Measurements from ENCODE around the gene CCNJL. TPM values are rescaled to one million over a fixed set of nuclear protein-coding genes. Genes with fewer than 3 reads are reported as not detected.

The CCNJL gene
- total and polyA plus RNA-seq, 2 donors (not counting 1 experiment from before 2014, with no cell fraction given), result 0.03 to 0.67 TPM

DNA sequence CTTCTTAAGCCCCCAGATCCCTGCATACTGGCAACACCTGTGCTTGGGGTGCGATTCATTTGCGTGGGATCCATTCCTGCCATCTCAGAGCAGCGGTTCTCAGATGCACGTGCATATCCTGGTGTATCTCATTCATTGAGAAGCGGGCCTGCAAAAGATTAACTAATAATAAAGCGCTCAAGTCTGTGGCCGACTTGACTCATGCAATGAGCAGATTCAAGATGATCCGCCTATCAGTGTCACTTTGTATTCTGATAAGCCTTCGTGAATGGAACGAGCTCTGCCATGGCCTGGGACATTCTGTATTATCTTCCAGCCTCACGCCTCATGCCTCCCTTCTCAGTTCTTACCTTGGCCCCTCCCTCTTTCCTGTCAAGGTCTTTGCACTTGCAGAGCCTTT lies 35.7 kb upstream of the CCNJL start:
- Histone ChIP-seq H4K20me1 (ENCODE audit: control insufficient read depth, insufficient read depth, low read length, poor library complexity, severe bottlenecking) (no peaks in the 10 kb centered on the region), H3K4me1 (ENCODE audit: control insufficient read depth in 2 of 2, insufficient read depth in 2 of 2, low read length in 2 of 2) (no peaks in the 10 kb centered on the region), H3K27ac (ENCODE audit: low read length in 2 of 2) (no peak overlapping the region), H2AFZ (ENCODE audit: insufficient read depth, low read depth, low read length, poor library complexity, severe bottlenecking) (no peak overlapping the region), H3K9ac (ENCODE audit: low read length) (no peak overlapping the region), H3K27me3 (replicated peaks in 1 of 4; ENCODE audit: control extremely low read depth in 1 of 4, control insufficient read depth in 3 of 4, insufficient read depth in 4 of 4, low read length in 3 of 4) (peaks cover 0 to 4% (median 0%) of the 10 kb centered on the region in 4 experiments), H3K4me3 (ENCODE audit: control extremely low read depth in 1 of 5, extremely low read depth in 1 of 5, insufficient read depth in 1 of 5, low read depth in 2 of 5, low read length in 4 of 5) (no peak overlapping the region), H3K36me3 (replicated peaks in 1 of 2; ENCODE audit: control extremely low read depth in 1 of 2, control insufficient read depth in 1 of 2, extremely low read depth in 1 of 2, insufficient read depth in 2 of 2, low read length in 1 of 2) (no peaks in the 10 kb centered on the region), H3K9me3 (ENCODE audit: control extremely low read depth in 1 of 3, control insufficient read depth in 2 of 3, insufficient read depth in 1 of 3, low read length in 2 of 3) (no peaks in the 10 kb centered on the region), H3K4me2 (replicated peaks; ENCODE audit: low read depth, low read length, poor library complexity, severe bottlenecking) (no peak overlapping the region), H3K79me2 (ENCODE audit: control insufficient read depth, insufficient read depth, low read length) (no peaks in the 10 kb centered on the region)
- Mint-ChIP-seq H3K27me3 (no peaks in the 10 kb centered on the region), H3K4me1 (no peaks in the 10 kb centered on the region), H3K4me3 (no peak overlapping the region), H3K9me3 (ENCODE audit: insufficient read depth) (no peaks in the 10 kb centered on the region), H3K27ac (no peak overlapping the region)
- 94% methylated on average over 11 of the region's 11 CpGs for WGBS (ENCODE audit: insufficient coverage)
- ATAC-seq (ENCODE audit: low read depth) (no peak), DNase-seq (no peak)
- TF ChIP-seq EZH2 (IDR thresholded peaks at IDR 0.05; ENCODE audit: borderline replicate concordance, insufficient read depth, low read depth, low read length, poor library complexity, severe bottlenecking), result no peak
- TF ChIP-seq CTCF (IDR thresholded peaks at IDR 0.05), result no peak
- ChIA-PET POLR2A (no interaction called here), CTCF (interaction anchor here (0.9 to 9.5 kb wide), 4 partner anchors 30 to 324 kb away, joined by 3 to 140 read pairs (median 4); no protein-coding TSS in a partner anchor)
- intact Hi-C loops (cut with micrococcal nuclease), result no loop called here

GRCh38 chr5:160347448-160347847 lies 35.1 kb upstream of the CCNJL start:
- no peak for DNase-seq
- no peaks in the 10 kb centered on the region for H3K27me3 Mint-ChIP-seq
- no peaks in the 10 kb centered on the region for H3K4me1 Mint-ChIP-seq
- ATAC-seq (ENCODE audit: low read depth), result no peak
- no peak overlapping the region for H3K27ac ChIP-seq (ENCODE audit: low read length in 2 of 2)
- intact Hi-C loops (cut with micrococcal nuclease), result no loop called here
- H3K79me2 ChIP-seq (ENCODE audit: control insufficient read depth, insufficient read depth, low read length), result no peaks in the 10 kb centered on the region
- peaks cover 0 to 4% (median 0%) of the 10 kb centered on the region in 4 experiments for H3K27me3 ChIP-seq (replicated peaks in 1 of 4; ENCODE audit: control extremely low read depth in 1 of 4, control insufficient read depth in 3 of 4, insufficient read depth in 4 of 4, low read length in 3 of 4)
- H3K4me3 ChIP-seq (ENCODE audit: control extremely low read depth in 1 of 5, extremely low read depth in 1 of 5, insufficient read depth in 1 of 5, low read depth in 2 of 5, low read length in 4 of 5), result no peak overlapping the region
- H4K20me1 ChIP-seq (ENCODE audit: control insufficient read depth, insufficient read depth, low read length, poor library complexity, severe bottlenecking), result no peaks in the 10 kb centered on the region
- no peak overlapping the region for H3K9ac ChIP-seq (ENCODE audit: low read length)
- H3K4me2 ChIP-seq (replicated peaks; ENCODE audit: low read depth, low read length, poor library complexity, severe bottlenecking), result no peak overlapping the region
- ChIA-PET CTCF (interaction anchor here (0.9 to 9.5 kb wide), 5 partner anchors 30 to 324 kb away, joined by 3 to 140 read pairs (median 3); no protein-coding TSS in a partner anchor), POLR2A (no interaction called here)
- H3K9me3 ChIP-seq (ENCODE audit: control extremely low read depth in 1 of 3, control insufficient read depth in 2 of 3, insufficient read depth in 1 of 3, low read length in 2 of 3), result no peaks in the 10 kb centered on the region
- no peaks in the 10 kb centered on the region for H3K36me3 ChIP-seq (replicated peaks in 1 of 2; ENCODE audit: control extremely low read depth in 1 of 2, control insufficient read depth in 1 of 2, extremely low read depth in 1 of 2, insufficient read depth in 2 of 2, low read length in 1 of 2)
- WGBS (ENCODE audit: insufficient coverage), result 98% methylated on average over 4 of the region's 6 CpGs
- H3K9me3 Mint-ChIP-seq (ENCODE audit: insufficient read depth), result no peaks in the 10 kb centered on the region
- no peak overlapping the region for H3K27ac Mint-ChIP-seq
- no peak overlapping the region for H3K4me3 Mint-ChIP-seq
- TF ChIP-seq CTCF (IDR thresholded peaks at IDR 0.05) (no peak), EZH2 (IDR thresholded peaks at IDR 0.05; ENCODE audit: borderline replicate concordance, insufficient read depth, low read depth, low read length, poor library complexity, severe bottlenecking) (no peak)
- no peak overlapping the region for H2AFZ ChIP-seq (ENCODE audit: insufficient read depth, low read depth, low read length, poor library complexity, severe bottlenecking)
- H3K4me1 ChIP-seq (ENCODE audit: control insufficient read depth in 2 of 2, insufficient read depth in 2 of 2, low read length in 2 of 2), result no peaks in the 10 kb centered on the region

All from B cell (primary cell).